OCI-LY3 (cell line): ENCODE data around the gene LDLRAD4.

Source experiments
- EZH2phosphoT487 ChIP-seq: fragments of 200-600 bp; shearing (Covaris generic); IDR thresholded peaks from 2 replicates; pipeline ENCODE4 v1.6.1; 2018; ENCODE audit warnings: antibody characterized with exemption, mixed run types, low read depth
- TF ChIP-seq, protein P1 (sequence below): fragments of 200-600, 300-600 bp; sonication (generic); IDR thresholded peaks from 2 replicates; pipeline ENCODE4 v1.5.1; 2014; ENCODE audit warnings: antibody characterized with exemption, low read length, low read depth

DNA sequence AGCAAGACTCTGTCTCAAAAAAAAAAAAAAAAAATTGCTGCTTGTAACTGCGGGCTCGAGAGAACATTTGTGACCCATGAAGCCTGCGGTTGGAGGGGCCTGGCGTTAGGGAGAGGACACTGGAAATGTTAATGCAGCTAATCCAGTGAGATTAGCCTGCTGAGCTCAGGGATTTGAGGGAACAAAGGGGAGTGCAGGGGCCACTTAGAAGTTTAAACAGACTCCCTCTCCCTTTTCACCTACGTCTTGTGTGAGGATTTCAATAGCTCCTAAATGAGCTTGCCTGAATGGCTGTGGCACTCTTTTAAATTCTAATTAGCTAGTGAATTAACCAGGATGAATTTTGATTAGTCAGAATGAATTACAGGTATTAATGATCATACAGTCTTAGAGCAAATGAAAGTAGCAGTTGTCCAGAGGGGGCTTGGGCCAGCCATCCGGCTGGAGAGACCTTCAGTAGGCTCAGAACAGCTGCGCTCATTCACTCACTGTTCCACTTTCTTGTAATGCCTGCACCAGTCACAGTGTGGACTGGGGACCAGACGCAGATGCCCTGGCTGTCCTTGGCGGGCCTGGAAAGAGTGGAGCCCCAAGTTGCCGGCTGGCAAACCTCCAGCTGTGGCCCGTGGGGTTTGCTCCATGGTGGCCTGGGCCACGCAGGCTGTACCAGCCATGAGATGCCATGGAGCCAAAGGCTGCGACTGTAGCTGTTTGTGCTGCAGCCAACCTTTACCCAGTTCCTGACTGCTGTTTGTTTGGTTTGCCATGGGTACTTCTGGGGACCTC, 20.8 kb downstream of the LDLRAD4 start:
- TF ChIP-seq, protein P1, sequence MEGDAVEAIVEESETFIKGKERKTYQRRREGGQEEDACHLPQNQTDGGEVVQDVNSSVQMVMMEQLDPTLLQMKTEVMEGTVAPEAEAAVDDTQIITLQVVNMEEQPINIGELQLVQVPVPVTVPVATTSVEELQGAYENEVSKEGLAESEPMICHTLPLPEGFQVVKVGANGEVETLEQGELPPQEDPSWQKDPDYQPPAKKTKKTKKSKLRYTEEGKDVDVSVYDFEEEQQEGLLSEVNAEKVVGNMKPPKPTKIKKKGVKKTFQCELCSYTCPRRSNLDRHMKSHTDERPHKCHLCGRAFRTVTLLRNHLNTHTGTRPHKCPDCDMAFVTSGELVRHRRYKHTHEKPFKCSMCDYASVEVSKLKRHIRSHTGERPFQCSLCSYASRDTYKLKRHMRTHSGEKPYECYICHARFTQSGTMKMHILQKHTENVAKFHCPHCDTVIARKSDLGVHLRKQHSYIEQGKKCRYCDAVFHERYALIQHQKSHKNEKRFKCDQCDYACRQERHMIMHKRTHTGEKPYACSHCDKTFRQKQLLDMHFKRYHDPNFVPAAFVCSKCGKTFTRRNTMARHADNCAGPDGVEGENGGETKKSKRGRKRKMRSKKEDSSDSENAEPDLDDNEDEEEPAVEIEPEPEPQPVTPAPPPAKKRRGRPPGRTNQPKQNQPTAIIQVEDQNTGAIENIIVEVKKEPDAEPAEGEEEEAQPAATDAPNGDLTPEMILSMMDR: no peak
- TF ChIP-seq EZH2phosphoT487: no peak
